Suprapubic skin (tissue), 4 donors: Measurements from ENCODE around the gene CACNA1E. TPM values are rescaled to one million over a fixed set of nuclear protein-coding genes. Genes with fewer than 3 reads are reported as not detected.
A peak's percentile ranks its signal among the peaks of the same experiment; 100 is the strongest.

ENCODE experiments used
- DNase-seq, 2 donors: peaks; one replicate each; pipeline ENCODE4 v3.0.0-alpha.2; 2019; ENCODE audit warnings: low spot score in 2 of 2
- H3K27ac ChIP-seq: fragments of 200-600 bp; sonication (generic); one replicate; pipeline ENCODE4 v1.5.1; 2019
- H3K27me3 ChIP-seq: fragments of 200-600 bp; sonication (generic); one replicate; pipeline ENCODE4 v1.5.1; 2019
- H3K36me3 ChIP-seq: fragments of 200-600 bp; sonication (generic); one replicate; pipeline ENCODE4 v1.5.1; 2019
- H3K4me1 ChIP-seq: fragments of 200-600 bp; sonication (generic); one replicate; pipeline ENCODE4 v1.5.1; 2019
- H3K4me3 ChIP-seq: fragments of 200-600 bp; sonication (generic); one replicate; pipeline ENCODE4 v1.5.1; 2019; ENCODE audit warnings: mild to moderate bottlenecking
- H3K9me3 ChIP-seq: fragments of 200-600 bp; sonication (generic); one replicate; pipeline ENCODE4 v1.5.1; 2019
- CTCF ChIP-seq, 2 donors: fragments of 200-600 bp in 1 of 2; fragments of 450-650 bp in 1 of 2; sonication (generic) in 1 of 2; IDR thresholded peaks; one replicate each; pipeline ENCODE4 v1.5.1; 2016 to 2019; ENCODE audit warnings: antibody characterized with exemption in 2 of 2, mild to moderate bottlenecking in 1 of 2, moderate library complexity in 1 of 2
- EP300 ChIP-seq: sonication (generic); formaldehyde crosslinking; IDR thresholded peaks from one replicate; pipeline ENCODE4 v1.6.1; 2017; ENCODE audit warnings: antibody characterized with exemption
- POLR2A ChIP-seq, 2 donors: fragments of 450-650 bp; IDR thresholded peaks; one replicate each; pipeline ENCODE4 v1.6.1; 2017; ENCODE audit warnings: antibody characterized with exemption in 2 of 2, mild to moderate bottlenecking in 2 of 2, moderate library complexity in 2 of 2
- POLR2AphosphoS5 ChIP-seq, 3 donors: sonication (generic); formaldehyde crosslinking; IDR thresholded peaks; one replicate each; pipeline ENCODE4 v1.6.1; 2017; ENCODE audit warnings: antibody characterized with exemption in 3 of 3
- WGBS: methylation state at CpG from one replicate; pipeline ENCODE4 v1.1.5; 2018; 5-methylcytosine and 5-hydroxymethylcytosine counted together
- total RNA-seq, 4 donors: library from RNA; depleted of rRNA; stranded (reverse); fragments of >200 nt; gene quantifications; one replicate each; pipeline ENCODE4 v1.1.0, GENCODE V29; 2016

CACNA1E gene
- total RNA-seq, 4 donors from 2014 or later = not detected

GRCh38 chr1:181475580-181475979 lies 7.7 kb upstream of the CACNA1E start:
- Histone ChIP-seq H3K4me3 (no peak overlapping the region), H3K4me1 (no peaks in the 10 kb centered on the region), H3K27ac (no peak overlapping the region), H3K27me3 (peaks cover 6% of the 10 kb centered on the region), H3K36me3 (no peaks in the 10 kb centered on the region), H3K9me3 (no peaks in the 10 kb centered on the region)
- 84% methylated on average over 4 of the region's 4 CpGs for WGBS
- DNase-seq = no peak
- TF ChIP-seq CTCF (IDR thresholded peaks at IDR 0.05) (no peak), POLR2AphosphoS5 (IDR thresholded peaks at IDR 0.05) (no peak), EP300 (no peak), POLR2A (IDR thresholded peaks at IDR 0.05) (no peak)

- H3K27me3 ChIP-seq = peaks cover 9% of the 10 kb centered on the region
- H3K27ac ChIP-seq = no peak overlapping the region
- TF ChIP-seq EP300 = no peak
- no peak for TF ChIP-seq POLR2AphosphoS5 (IDR thresholded peaks at IDR 0.05)
- no peak for TF ChIP-seq POLR2A (IDR thresholded peaks at IDR 0.05)
- TF ChIP-seq CTCF (IDR thresholded peaks at IDR 0.05) = no peak
- no peaks in the 10 kb centered on the region for H3K9me3 ChIP-seq
- no peaks in the 10 kb centered on the region for H3K4me1 ChIP-seq
- DNase-seq = no peak
- 62% methylated on average over 8 of the region's 8 CpGs for WGBS
- no peaks in the 10 kb centered on the region for H3K36me3 ChIP-seq
- H3K4me3 ChIP-seq = no peak overlapping the region
Measured at GRCh38 chr1:181476581-181476980, 6.7 kb upstream of the CACNA1E start.

GRCh38 chr1:181478306-181478705 lies 5.0 kb upstream of the CACNA1E start:
- Histone ChIP-seq H3K36me3 (no peaks in the 10 kb centered on the region), H3K27ac (no peak overlapping the region), H3K9me3 (no peaks in the 10 kb centered on the region), H3K4me3 (no peak overlapping the region), H3K27me3 (peaks cover 27% of the 10 kb centered on the region), H3K4me1 (peaks cover 12% of the 10 kb centered on the region)
- no peak for TF ChIP-seq CTCF (IDR thresholded peaks at IDR 0.05)
- WGBS = 75% methylated on average over 2 of the region's 2 CpGs
- no peak for DNase-seq

GRCh38 chr1:181479137-181479745 lies 4.1 kb upstream of the CACNA1E start:
- 33% methylated on average over 2 of the region's 3 CpGs for WGBS
- DNase-seq = no peak
- no peak overlapping the region for H3K27ac ChIP-seq
- H3K9me3 ChIP-seq = no peaks in the 10 kb centered on the region
- H3K27me3 ChIP-seq = peaks cover 36% of the 10 kb centered on the region
- no peak overlapping the region for H3K4me3 ChIP-seq
- no peak for TF ChIP-seq POLR2A (IDR thresholded peaks at IDR 0.05)
- no peak for TF ChIP-seq EP300
- peak; percentile 34 to 71 for TF ChIP-seq CTCF (IDR thresholded peaks at IDR 0.05)
- no peak for TF ChIP-seq POLR2AphosphoS5 (IDR thresholded peaks at IDR 0.05)
- no peaks in the 10 kb centered on the region for H3K36me3 ChIP-seq
- H3K4me1 ChIP-seq = peaks cover 18% of the 10 kb centered on the region

- no peak for DNase-seq
- TF ChIP-seq POLR2A (IDR thresholded peaks at IDR 0.05) (no peak), CTCF (IDR thresholded peaks at IDR 0.05) (no peak), EP300 (no peak), POLR2AphosphoS5 (IDR thresholded peaks at IDR 0.05) (no peak)
- 51% methylated on average over 5 of the region's 36 CpGs for WGBS
- H3K27me3 ChIP-seq = peaks cover 58% of the 10 kb centered on the region
- H3K27ac ChIP-seq = no peak overlapping the region
- peaks cover 31% of the 10 kb centered on the region for H3K4me1 ChIP-seq
- H3K9me3 ChIP-seq = no peaks in the 10 kb centered on the region
- H3K4me3 ChIP-seq = peak overlapping the region; percentile 31
- no peaks in the 10 kb centered on the region for H3K36me3 ChIP-seq
Measured at GRCh38 chr1:181482001-181482430, 1.3 kb upstream of the CACNA1E start.
